GM12878 (cell line): ENCODE data around the gene FGF12. TPM values are rescaled to one million over a fixed set of nuclear protein-coding genes. Genes with fewer than 3 reads are reported as not detected.

Experiments used
- ATAC-seq: fragments of 200-7000 bp; cut with Tn5 transposase; 3 replicates; pipeline ENCODE4 v1.9.1; 2020; ENCODE audit warnings: mild to moderate bottlenecking, moderate library complexity
- BruUV-seq: library from RNA; stranded (reverse); fragments of 400-500 nt; replicated peaks from 2 replicates; lab custom pipeline; 2021; lab: Mats Ljungman, UMichigan
- CTCF ChIA-PET: fragments of 300-600 bp; sonication (Branson Sonifier 250); formaldehyde crosslinking; extraction: SDS; loops from one replicate; lab custom pipeline; 2021; ENCODE audit warnings: inconsistent platforms; lab: Yijun Ruan, JAX
- POLR2A ChIA-PET: fragments of 350-600 bp; formaldehyde crosslinking; extraction: SDS; loops from one replicate; lab custom pipeline; 2021; ENCODE audit warnings: inconsistent platforms; lab: Charles Lee
- RAD21 ChIA-PET: fragments of 300-600 bp; sonication (Branson Sonifier 250); formaldehyde crosslinking; loops from one replicate; lab custom pipeline; 2023; ENCODE audit warnings: antibody characterized with exemption; ENCODE audit not compliant: unreplicated experiment; lab: Charles Lee
- SMC1A ChIA-PET: fragments of 300-600 bp; sonication (Branson Sonifier 250); formaldehyde crosslinking; loops from one replicate; lab custom pipeline; 2023; ENCODE audit not compliant: unreplicated experiment, uncharacterized antibody; lab: Charles Lee
- DNase-seq: peaks from one replicate; pipeline ENCODE4 v3.0.0-alpha.2; 2011; ENCODE audit warnings: low read depth, low spot score
- FAIRE-seq: peaks from 3 replicates; lab custom pipeline; 2011; peaks lifted over from hg19 to GRCh38; lab: Jason Lieb, UNC
- H2AFZ ChIP-seq: 2 replicates; pipeline ENCODE4 v1.6.0; 2011; ENCODE audit warnings: low read depth, low read length, control low read depth; ENCODE audit not compliant: control insufficient read depth
- H3K27ac ChIP-seq: 2 replicates; pipeline ENCODE4 v1.5.1; 2011; ENCODE audit warnings: control low read depth; ENCODE audit not compliant: control insufficient read depth, insufficient read depth
- H3K27me3 ChIP-seq, 2 experiments: replicated peaks in 1 of 2; 2 replicates each; pipeline versions ENCODE4 v1.6.0 to v1.6.1; 2011; ENCODE audit warnings: low read length in 1 of 2; ENCODE audit not compliant: control insufficient read depth in 2 of 2, insufficient read depth in 2 of 2
- H3K36me3 ChIP-seq, 2 experiments: 2 replicates each; pipeline ENCODE4 v1.5.1; 2011; ENCODE audit warnings: low read length in 1 of 2; ENCODE audit not compliant: control insufficient read depth in 2 of 2, insufficient read depth in 2 of 2
- H3K4me1 ChIP-seq: 2 replicates; pipeline ENCODE4 v1.6.1; 2011; ENCODE audit warnings: mild to moderate bottlenecking, low read length, moderate library complexity, mixed read lengths; ENCODE audit not compliant: control insufficient read depth, insufficient read depth
- H3K4me2 ChIP-seq: 2 replicates; pipeline ENCODE4 v1.6.0; 2011; ENCODE audit warnings: control low read depth; ENCODE audit not compliant: control insufficient read depth, insufficient read depth
- H3K4me3 ChIP-seq: fragments of 200-600 bp; sonication (generic); 2 replicates; pipeline ENCODE4 v1.5.1; 2016
- H3K79me2 ChIP-seq: 2 replicates; pipeline ENCODE4 v1.6.0; 2011; ENCODE audit warnings: low read length; ENCODE audit not compliant: control insufficient read depth, insufficient read depth
- H3K9ac ChIP-seq: 2 replicates; pipeline ENCODE4 v1.8.0; 2011; ENCODE audit warnings: low read length, control low read depth, mixed read lengths; ENCODE audit not compliant: control insufficient read depth, insufficient read depth
- H3K9me3 ChIP-seq: replicated peaks from 3 replicates; pipeline ENCODE4 v1.5.1; 2011; ENCODE audit warnings: mild to moderate bottlenecking, low read length; ENCODE audit not compliant: control insufficient read depth, insufficient read depth
- H4K20me1 ChIP-seq: 2 replicates; pipeline ENCODE4 v1.6.0; 2011; ENCODE audit not compliant: control insufficient read depth, insufficient read depth
- BACH1 ChIP-seq: fragments of 450-650 bp; IDR thresholded peaks from 2 replicates; pipeline ENCODE4 v1.6.1; 2017; ENCODE audit warnings: mild to moderate bottlenecking, borderline replicate concordance
- CREB1 ChIP-seq: IDR thresholded peaks from 2 replicates; pipeline ENCODE4 v1.6.1; 2012; ENCODE audit warnings: low read depth, mild to moderate bottlenecking, inconsistent platforms
- NRF1 ChIP-seq: conservative IDR thresholded peaks from 2 replicates; pipeline ENCODE4 v1.6.1; 2011; ENCODE audit warnings: mild to moderate bottlenecking, low read depth, low read length, improper control_type of control experiment
- SRF ChIP-seq, 2 experiments: IDR thresholded peaks; 2 replicates each; pipeline ENCODE4 v1.6.1; 2011; ENCODE audit warnings: low read depth in 2 of 2, low read length in 2 of 2, mild to moderate bottlenecking in 1 of 2, moderate library complexity in 1 of 2
- STAT1 ChIP-seq: fragments of 450-650 bp; conservative IDR thresholded peaks from 2 replicates; pipeline ENCODE4 v1.6.1; 2014; ENCODE audit warnings: antibody characterized with exemption, mild to moderate bottlenecking
- ZNF207 ChIP-seq: fragments of 450-650 bp; IDR thresholded peaks from 2 replicates; pipeline ENCODE4 v1.6.1; 2014; ENCODE audit warnings: antibody characterized with exemption, mild to moderate bottlenecking, borderline replicate concordance
- ZZZ3 ChIP-seq: IDR thresholded peaks from 2 replicates; pipeline ENCODE4 v1.6.1; 2011; ENCODE audit warnings: low read depth; ENCODE audit not compliant: control insufficient read depth, insufficient read length
- WGBS: methylation state at CpG from one replicate; pipeline ENCODE4 v1.1.6; 2016; ENCODE audit warnings: low lambda C conversion rate; ENCODE audit not compliant: insufficient replicate concordance, insufficient coverage; ENCODE audit errors: missing lambda C conversion rate; 5-methylcytosine and 5-hydroxymethylcytosine counted together
- in situ Hi-C: fragments of 300-500 bp; cut with MboI; formaldehyde crosslinking; loops from 9 replicates; pipeline ENCODE4 v1.14.3; 2018; ENCODE audit warnings: mixed read lengths
- intact Hi-C: fragments of 100-400 bp; cut with micrococcal nuclease; formaldehyde crosslinking; loops from one replicate; pipeline ENCODE4 v1.14.2; 2022; ENCODE audit not compliant: unreplicated experiment
- polyA plus RNA-seq, 11 experiments: library from polyadenylated mRNA; depleted of rRNA in 4 of 11; unstranded in 6 of 11; stranded (reverse) in 5 of 11; fragments of >200 nt; fragmentation: Nextera tagmentation in 4 of 11; fragmentation: Illumina TruSeq in 1 of 11; extraction: Ambion mirVana in 4 of 11; extraction: Trizol in 1 of 11; gene quantifications; 1 replicate in 1 of 11; 2 replicates in 10 of 11; pipeline versions ENCODE4 v1.2.1 to v1.2.3, GENCODE V29; 2011 to 2016; ENCODE audit warnings: inconsistent platforms in 2 of 11, missing spikeins in 2 of 11, low read depth in 1 of 11
- total RNA-seq, 4 experiments: library from RNA; depleted of rRNA in 3 of 4; stranded (reverse); fragments of >200 nt in 3 of 4; fragmentation: Illumina TruSeq in 1 of 4; extraction: Trizol in 1 of 4; gene quantifications; 2 replicates each; pipeline versions ENCODE4 v1.2.1 to v1.2.3, GENCODE V29; 2013 to 2021
- TF ChIP-seq, protein P1 (sequence below): fragments of 450-650 bp; formaldehyde crosslinking; IDR thresholded peaks from 2 replicates; pipeline ENCODE4 v1.4.0; 2020; ENCODE audit warnings: mild to moderate bottlenecking, moderate library complexity
- TF ChIP-seq, protein P2 (sequence below): IDR thresholded peaks from 2 replicates; pipeline ENCODE4 v1.6.1; 2012; ENCODE audit warnings: mild to moderate bottlenecking, low read depth, low read length
- TF ChIP-seq, protein P3 (sequence below): IDR thresholded peaks from 2 replicates; pipeline ENCODE4 v1.6.1; 2011; ENCODE audit warnings: mild to moderate bottlenecking, low read depth, low read length, moderate library complexity; ENCODE audit not compliant: insufficient replicate concordance
- TF ChIP-seq, protein P4 (sequence below): fragments of 450-650 bp; IDR thresholded peaks from 2 replicates; pipeline ENCODE4 v1.6.1; 2016; ENCODE audit warnings: mild to moderate bottlenecking, moderate library complexity, borderline replicate concordance

Gene FGF12
- total and polyA plus RNA-seq, 10 of the 15 experiments (the other 5 are each of a cell fraction or from before 2014, with no cell fraction given) = 0.03 to 0.43 (median 0.13) TPM; not detected in 7

DNA sequence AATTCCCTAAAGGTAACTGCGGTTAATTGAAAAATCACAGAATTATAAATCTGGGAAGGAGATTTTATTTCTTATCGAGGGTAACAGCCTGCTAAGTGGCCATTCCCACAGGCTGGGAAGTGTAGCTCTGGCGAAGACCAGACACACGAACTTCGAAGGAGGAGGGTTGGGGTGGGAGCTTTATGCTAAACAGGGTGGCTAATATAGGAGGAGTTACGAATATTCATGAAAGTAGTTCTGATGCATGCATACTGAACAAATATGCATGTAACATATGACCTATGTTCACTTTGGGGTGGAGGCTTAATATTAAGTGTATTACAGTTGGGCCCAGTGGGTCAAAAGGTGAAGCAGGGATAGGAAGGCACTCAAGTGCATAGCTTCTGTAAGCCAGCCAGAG, 221.6 kb downstream of the FGF12 start:
- ChIA-PET SMC1A (no interaction called here), POLR2A (no interaction called here), RAD21 (no interaction called here), CTCF (interaction anchor here (1.0 kb wide), 1 partner anchor 18 kb away, joined by 3 read pairs; no protein-coding TSS in a partner anchor)
- H3K36me3 ChIP-seq = no peaks in the 10 kb centered on the region
- H3K4me1 ChIP-seq = no peaks in the 10 kb centered on the region
- no peak overlapping the region for H3K9ac ChIP-seq
- no peaks in the 10 kb centered on the region for H4K20me1 ChIP-seq
- H3K79me2 ChIP-seq = no peaks in the 10 kb centered on the region
- intact Hi-C loops (no loop called here), in situ Hi-C loops (no loop called here)
- no TSS peak for BruUV-seq
- H3K4me2 ChIP-seq = no peak overlapping the region
- no peak overlapping the region for H3K27ac ChIP-seq
- FAIRE-seq (no peak), ATAC-seq (no peak), DNase-seq (no peak)
- WGBS = 29% methylated on average over 6 of the region's 6 CpGs
- H3K4me3 ChIP-seq = no peak overlapping the region
- no peaks in the 10 kb centered on the region for H3K9me3 ChIP-seq
- H2AFZ ChIP-seq = no peak overlapping the region
- H3K27me3 ChIP-seq = no peaks in the 10 kb centered on the region; a peak in 1 of 4 replicates
- TF ChIP-seq ZNF207 (no peak), STAT1 (no peak), CREB1 (no peak), BACH1 (no peak), ZZZ3 (no peak), SRF (IDR thresholded peaks at IDR 0.05; ENCODE audit: low read depth in 2 of 2, low read length in 2 of 2) (no peak), NRF1 (no peak)
- TF ChIP-seq, protein P1, sequence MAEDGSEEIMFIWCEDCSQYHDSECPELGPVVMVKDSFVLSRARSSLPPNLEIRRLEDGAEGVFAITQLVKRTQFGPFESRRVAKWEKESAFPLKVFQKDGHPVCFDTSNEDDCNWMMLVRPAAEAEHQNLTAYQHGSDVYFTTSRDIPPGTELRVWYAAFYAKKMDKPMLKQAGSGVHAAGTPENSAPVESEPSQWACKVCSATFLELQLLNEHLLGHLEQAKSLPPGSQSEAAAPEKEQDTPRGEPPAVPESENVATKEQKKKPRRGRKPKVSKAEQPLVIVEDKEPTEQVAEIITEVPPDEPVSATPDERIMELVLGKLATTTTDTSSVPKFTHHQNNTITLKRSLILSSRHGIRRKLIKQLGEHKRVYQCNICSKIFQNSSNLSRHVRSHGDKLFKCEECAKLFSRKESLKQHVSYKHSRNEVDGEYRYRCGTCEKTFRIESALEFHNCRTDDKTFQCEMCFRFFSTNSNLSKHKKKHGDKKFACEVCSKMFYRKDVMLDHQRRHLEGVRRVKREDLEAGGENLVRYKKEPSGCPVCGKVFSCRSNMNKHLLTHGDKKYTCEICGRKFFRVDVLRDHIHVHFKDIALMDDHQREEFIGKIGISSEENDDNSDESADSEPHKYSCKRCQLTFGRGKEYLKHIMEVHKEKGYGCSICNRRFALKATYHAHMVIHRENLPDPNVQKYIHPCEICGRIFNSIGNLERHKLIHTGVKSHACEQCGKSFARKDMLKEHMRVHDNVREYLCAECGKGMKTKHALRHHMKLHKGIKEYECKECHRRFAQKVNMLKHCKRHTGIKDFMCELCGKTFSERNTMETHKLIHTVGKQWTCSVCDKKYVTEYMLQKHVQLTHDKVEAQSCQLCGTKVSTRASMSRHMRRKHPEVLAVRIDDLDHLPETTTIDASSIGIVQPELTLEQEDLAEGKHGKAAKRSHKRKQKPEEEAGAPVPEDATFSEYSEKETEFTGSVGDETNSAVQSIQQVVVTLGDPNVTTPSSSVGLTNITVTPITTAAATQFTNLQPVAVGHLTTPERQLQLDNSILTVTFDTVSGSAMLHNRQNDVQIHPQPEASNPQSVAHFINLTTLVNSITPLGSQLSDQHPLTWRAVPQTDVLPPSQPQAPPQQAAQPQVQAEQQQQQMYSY (CRISPR knock-in tag) = no peak
- TF ChIP-seq, protein P2, sequence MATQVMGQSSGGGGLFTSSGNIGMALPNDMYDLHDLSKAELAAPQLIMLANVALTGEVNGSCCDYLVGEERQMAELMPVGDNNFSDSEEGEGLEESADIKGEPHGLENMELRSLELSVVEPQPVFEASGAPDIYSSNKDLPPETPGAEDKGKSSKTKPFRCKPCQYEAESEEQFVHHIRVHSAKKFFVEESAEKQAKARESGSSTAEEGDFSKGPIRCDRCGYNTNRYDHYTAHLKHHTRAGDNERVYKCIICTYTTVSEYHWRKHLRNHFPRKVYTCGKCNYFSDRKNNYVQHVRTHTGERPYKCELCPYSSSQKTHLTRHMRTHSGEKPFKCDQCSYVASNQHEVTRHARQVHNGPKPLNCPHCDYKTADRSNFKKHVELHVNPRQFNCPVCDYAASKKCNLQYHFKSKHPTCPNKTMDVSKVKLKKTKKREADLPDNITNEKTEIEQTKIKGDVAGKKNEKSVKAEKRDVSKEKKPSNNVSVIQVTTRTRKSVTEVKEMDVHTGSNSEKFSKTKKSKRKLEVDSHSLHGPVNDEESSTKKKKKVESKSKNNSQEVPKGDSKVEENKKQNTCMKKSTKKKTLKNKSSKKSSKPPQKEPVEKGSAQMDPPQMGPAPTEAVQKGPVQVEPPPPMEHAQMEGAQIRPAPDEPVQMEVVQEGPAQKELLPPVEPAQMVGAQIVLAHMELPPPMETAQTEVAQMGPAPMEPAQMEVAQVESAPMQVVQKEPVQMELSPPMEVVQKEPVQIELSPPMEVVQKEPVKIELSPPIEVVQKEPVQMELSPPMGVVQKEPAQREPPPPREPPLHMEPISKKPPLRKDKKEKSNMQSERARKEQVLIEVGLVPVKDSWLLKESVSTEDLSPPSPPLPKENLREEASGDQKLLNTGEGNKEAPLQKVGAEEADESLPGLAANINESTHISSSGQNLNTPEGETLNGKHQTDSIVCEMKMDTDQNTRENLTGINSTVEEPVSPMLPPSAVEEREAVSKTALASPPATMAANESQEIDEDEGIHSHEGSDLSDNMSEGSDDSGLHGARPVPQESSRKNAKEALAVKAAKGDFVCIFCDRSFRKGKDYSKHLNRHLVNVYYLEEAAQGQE = no peak
- TF ChIP-seq, protein P3, sequence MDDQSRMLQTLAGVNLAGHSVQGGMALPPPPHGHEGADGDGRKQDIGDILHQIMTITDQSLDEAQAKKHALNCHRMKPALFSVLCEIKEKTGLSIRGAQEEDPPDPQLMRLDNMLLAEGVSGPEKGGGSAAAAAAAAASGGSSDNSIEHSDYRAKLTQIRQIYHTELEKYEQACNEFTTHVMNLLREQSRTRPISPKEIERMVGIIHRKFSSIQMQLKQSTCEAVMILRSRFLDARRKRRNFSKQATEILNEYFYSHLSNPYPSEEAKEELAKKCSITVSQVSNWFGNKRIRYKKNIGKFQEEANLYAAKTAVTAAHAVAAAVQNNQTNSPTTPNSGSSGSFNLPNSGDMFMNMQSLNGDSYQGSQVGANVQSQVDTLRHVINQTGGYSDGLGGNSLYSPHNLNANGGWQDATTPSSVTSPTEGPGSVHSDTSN = no peak
- TF ChIP-seq, protein P4, sequence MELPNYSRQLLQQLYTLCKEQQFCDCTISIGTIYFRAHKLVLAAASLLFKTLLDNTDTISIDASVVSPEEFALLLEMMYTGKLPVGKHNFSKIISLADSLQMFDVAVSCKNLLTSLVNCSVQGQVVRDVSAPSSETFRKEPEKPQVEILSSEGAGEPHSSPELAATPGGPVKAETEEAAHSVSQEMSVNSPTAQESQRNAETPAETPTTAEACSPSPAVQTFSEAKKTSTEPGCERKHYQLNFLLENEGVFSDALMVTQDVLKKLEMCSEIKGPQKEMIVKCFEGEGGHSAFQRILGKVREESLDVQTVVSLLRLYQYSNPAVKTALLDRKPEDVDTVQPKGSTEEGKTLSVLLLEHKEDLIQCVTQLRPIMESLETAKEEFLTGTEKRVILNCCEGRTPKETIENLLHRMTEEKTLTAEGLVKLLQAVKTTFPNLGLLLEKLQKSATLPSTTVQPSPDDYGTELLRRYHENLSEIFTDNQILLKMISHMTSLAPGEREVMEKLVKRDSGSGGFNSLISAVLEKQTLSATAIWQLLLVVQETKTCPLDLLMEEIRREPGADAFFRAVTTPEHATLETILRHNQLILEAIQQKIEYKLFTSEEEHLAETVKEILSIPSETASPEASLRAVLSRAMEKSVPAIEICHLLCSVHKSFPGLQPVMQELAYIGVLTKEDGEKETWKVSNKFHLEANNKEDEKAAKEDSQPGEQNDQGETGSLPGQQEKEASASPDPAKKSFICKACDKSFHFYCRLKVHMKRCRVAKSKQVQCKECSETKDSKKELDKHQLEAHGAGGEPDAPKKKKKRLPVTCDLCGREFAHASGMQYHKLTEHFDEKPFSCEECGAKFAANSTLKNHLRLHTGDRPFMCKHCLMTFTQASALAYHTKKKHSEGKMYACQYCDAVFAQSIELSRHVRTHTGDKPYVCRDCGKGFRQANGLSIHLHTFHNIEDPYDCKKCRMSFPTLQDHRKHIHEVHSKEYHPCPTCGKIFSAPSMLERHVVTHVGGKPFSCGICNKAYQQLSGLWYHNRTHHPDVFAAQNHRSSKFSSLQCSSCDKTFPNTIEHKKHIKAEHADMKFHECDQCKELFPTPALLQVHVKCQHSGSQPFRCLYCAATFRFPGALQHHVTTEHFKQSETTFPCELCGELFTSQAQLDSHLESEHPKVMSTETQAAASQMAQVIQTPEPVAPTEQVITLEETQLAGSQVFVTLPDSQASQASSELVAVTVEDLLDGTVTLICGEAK = no peak
